ENCODE results near the gene REEP3.
"Not testable (repeated sequence)": the region's sequence is repeated elsewhere in the genome, so short reads cannot be mapped to it uniquely, and the experiment has no call there.

The REEP3 gene

DNA sequence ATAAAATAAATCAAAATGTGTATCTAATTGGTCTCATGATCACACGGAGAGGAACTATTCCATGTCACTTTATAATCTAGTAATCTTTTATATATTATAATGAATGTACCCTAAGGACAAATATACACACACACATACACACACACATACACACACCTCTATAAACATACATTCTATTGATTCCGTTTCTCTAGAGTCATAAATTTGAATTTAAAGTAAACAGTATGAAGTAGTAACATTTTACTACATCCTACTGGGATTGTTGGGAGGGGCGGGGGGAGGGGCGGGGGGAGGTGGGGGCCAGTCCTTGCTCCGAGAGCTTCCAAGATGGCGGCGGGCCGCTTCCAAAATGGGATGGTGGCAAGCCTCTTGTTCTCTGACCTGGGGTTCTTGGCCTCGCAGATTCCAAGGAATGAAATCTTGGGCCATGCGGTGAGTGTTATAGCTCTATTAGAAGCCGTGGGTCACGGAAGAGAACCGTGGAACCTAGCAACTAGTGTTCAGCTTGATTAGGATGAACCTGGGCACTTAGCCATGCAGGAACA, 143.2 kb downstream of the REEP3 start (continued):
- TF ChIP-seq, protein P1, sequence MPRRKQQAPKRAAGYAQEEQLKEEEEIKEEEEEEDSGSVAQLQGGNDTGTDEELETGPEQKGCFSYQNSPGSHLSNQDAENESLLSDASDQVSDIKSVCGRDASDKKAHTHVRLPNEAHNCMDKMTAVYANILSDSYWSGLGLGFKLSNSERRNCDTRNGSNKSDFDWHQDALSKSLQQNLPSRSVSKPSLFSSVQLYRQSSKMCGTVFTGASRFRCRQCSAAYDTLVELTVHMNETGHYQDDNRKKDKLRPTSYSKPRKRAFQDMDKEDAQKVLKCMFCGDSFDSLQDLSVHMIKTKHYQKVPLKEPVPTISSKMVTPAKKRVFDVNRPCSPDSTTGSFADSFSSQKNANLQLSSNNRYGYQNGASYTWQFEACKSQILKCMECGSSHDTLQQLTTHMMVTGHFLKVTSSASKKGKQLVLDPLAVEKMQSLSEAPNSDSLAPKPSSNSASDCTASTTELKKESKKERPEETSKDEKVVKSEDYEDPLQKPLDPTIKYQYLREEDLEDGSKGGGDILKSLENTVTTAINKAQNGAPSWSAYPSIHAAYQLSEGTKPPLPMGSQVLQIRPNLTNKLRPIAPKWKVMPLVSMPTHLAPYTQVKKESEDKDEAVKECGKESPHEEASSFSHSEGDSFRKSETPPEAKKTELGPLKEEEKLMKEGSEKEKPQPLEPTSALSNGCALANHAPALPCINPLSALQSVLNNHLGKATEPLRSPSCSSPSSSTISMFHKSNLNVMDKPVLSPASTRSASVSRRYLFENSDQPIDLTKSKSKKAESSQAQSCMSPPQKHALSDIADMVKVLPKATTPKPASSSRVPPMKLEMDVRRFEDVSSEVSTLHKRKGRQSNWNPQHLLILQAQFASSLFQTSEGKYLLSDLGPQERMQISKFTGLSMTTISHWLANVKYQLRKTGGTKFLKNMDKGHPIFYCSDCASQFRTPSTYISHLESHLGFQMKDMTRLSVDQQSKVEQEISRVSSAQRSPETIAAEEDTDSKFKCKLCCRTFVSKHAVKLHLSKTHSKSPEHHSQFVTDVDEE (CRISPR knock-in tag; IDR thresholded peaks at IDR 0.05) = no peak

DNA sequence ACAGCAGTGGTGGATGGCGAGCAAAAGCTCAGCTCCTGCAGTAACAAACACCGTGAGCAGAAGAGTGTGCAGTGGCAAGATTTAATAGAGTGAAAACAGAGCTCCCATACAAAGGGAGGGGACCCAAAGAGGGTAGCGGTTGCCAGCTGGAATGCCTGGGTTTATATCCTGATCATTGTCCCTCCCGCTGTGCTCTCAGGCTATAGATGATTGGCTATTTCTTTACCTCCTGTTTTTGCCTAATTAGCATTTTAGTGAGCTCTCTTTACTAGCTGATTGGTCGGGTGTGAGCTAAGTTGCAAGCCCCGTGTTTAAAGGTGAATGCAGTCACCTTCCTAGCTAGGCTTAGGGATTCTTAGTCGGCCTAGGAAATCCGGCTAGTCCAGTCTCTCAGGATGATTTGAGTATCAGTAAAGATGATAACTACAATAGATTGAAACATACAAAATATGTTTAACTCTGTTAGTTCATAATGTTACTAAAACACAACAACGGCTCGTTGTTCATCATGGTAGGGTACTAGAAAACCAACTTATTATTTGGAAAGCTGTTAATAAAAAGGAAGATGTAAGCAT, 143.9 kb downstream of the REEP3 start:
- ATAC-seq = not testable (repeated sequence)

DNA sequence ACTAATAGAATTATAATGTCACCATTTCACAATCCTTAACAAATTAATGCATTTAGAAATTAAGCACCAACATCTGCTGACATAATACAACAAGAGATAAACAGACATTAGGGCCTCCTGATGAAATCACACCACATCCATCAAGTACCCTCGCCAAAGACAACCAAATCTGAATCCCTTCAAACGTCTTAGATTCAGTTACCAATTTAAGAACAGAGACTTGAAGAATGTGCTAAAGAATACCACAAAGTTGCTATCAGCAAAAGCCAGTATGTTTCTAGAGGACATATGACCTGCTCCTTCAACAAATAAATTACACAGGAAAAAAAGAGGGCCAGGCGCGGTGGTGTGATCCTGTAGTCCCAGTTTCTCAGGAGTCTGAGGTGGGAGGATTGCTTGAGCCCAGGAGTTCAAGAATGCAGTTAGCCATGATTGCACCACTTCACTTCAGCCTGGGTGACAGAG, 144.5 kb downstream of the REEP3 start:
- ATAC-seq = no peak
- TF ChIP-seq, protein P2, sequence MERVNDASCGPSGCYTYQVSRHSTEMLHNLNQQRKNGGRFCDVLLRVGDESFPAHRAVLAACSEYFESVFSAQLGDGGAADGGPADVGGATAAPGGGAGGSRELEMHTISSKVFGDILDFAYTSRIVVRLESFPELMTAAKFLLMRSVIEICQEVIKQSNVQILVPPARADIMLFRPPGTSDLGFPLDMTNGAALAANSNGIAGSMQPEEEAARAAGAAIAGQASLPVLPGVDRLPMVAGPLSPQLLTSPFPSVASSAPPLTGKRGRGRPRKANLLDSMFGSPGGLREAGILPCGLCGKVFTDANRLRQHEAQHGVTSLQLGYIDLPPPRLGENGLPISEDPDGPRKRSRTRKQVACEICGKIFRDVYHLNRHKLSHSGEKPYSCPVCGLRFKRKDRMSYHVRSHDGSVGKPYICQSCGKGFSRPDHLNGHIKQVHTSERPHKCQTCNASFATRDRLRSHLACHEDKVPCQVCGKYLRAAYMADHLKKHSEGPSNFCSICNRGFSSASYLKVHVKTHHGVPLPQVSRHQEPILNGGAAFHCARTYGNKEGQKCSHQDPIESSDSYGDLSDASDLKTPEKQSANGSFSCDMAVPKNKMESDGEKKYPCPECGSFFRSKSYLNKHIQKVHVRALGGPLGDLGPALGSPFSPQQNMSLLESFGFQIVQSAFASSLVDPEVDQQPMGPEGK (CRISPR knock-in tag; IDR thresholded peaks at IDR 0.05; ENCODE audit: borderline replicate concordance) = no peak
- TF ChIP-seq TCF4 (CRISPR knock-in tag; IDR thresholded peaks at IDR 0.05; ENCODE audit: borderline replicate concordance) (peak; percentile 42; the same call in 1 of the 2 replicates), ZFP30 (CRISPR knock-in tag; IDR thresholded peaks at IDR 0.05) (no peak), ISL1 (CRISPR knock-in tag; IDR thresholded peaks at IDR 0.05) (peak; percentile 24; the same call in 1 of the 2 replicates)

DNA sequence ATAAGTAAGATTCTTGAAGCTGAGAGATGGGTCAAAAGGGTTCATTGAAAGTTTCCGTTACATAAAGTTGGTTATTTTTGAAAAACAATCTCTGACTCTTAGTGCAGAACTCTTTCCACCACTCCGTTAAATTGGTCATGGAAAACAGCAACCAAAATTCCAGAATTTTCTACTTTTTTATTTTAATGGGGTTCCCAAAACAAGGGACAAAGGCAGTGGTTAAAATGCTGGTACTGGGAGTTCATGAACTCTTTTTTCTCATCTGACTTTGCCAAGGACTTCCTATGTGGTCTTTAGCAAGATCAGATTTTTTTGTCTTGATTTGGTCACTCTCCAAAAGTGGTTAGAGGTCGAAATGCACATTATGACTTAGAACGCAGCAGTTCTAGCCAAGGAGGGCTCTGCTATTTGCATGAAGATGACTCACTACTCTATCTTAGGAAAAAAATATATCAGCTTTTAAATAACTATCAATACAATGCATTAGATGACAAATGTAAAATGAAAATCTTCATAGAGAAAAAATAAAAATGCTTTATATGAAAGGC, 145.7 kb downstream of the REEP3 start:
- TF ChIP-seq, protein P3, sequence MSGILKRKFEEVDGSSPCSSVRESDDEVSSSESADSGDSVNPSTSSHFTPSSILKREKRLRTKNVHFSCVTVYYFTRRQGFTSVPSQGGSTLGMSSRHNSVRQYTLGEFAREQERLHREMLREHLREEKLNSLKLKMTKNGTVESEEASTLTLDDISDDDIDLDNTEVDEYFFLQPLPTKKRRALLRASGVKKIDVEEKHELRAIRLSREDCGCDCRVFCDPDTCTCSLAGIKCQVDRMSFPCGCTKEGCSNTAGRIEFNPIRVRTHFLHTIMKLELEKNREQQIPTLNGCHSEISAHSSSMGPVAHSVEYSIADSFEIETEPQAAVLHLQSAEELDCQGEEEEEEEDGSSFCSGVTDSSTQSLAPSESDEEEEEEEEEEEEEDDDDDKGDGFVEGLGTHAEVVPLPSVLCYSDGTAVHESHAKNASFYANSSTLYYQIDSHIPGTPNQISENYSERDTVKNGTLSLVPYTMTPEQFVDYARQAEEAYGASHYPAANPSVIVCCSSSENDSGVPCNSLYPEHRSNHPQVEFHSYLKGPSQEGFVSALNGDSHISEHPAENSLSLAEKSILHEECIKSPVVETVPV (CRISPR knock-in tag; IDR thresholded peaks at IDR 0.05) = no peak
- TF ChIP-seq BACH2 (CRISPR knock-in tag; IDR thresholded peaks at IDR 0.05; ENCODE audit: borderline replicate concordance) (no peak), ZFP3 (CRISPR knock-in tag; IDR thresholded peaks at IDR 0.05) (no peak), TOX (CRISPR knock-in tag; IDR thresholded peaks at IDR 0.05; ENCODE audit: borderline replicate concordance) (no peak), GLIS3 (CRISPR knock-in tag; IDR thresholded peaks at IDR 0.05) (no peak), ESRRG (CRISPR knock-in tag; IDR thresholded peaks at IDR 0.05) (no peak), ZFP30 (CRISPR knock-in tag; IDR thresholded peaks at IDR 0.05) (no peak), ISL1 (CRISPR knock-in tag; IDR thresholded peaks at IDR 0.05) (no peak), TCF4 (CRISPR knock-in tag; IDR thresholded peaks at IDR 0.05; ENCODE audit: borderline replicate concordance) (no peak), ZNF8 (CRISPR knock-in tag; IDR thresholded peaks at IDR 0.05) (no peak), ZNF565 (CRISPR knock-in tag; conservative IDR thresholded peaks at IDR 0.05; ENCODE audit: low read depth) (no peak), RARB (CRISPR knock-in tag; IDR thresholded peaks at IDR 0.05) (no peak), ZNF70 (CRISPR knock-in tag; IDR thresholded peaks at IDR 0.05) (no peak), SNAI2 (CRISPR knock-in tag; IDR thresholded peaks at IDR 0.05) (no peak), OSR1 (CRISPR knock-in tag; IDR thresholded peaks at IDR 0.05) (no peak)
- TF ChIP-seq, protein P4, sequence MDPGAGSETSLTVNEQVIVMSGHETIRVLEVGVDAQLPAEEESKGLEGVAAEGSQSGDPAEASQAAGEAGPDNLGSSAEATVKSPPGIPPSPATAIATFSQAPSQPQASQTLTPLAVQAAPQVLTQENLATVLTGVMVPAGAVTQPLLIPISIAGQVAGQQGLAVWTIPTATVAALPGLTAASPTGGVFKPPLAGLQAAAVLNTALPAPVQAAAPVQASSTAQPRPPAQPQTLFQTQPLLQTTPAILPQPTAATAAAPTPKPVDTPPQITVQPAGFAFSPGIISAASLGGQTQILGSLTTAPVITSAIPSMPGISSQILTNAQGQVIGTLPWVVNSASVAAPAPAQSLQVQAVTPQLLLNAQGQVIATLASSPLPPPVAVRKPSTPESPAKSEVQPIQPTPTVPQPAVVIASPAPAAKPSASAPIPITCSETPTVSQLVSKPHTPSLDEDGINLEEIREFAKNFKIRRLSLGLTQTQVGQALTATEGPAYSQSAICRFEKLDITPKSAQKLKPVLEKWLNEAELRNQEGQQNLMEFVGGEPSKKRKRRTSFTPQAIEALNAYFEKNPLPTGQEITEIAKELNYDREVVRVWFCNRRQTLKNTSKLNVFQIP (CRISPR knock-in tag; IDR thresholded peaks at IDR 0.05; ENCODE audit: borderline replicate concordance, low read depth) = no peak
- ATAC-seq = peak; percentile 54

All from SK-N-SH treated with all-trans-retinoic acid at 6 μM for 48 hours (cell line).